ENCODE results near the gene VWF. TPM values are rescaled to one million over a fixed set of nuclear protein-coding genes. Genes with fewer than 3 reads are reported as not detected.

Gene VWF
- total RNA-seq, 4 donors from 2014 or later, result 94.3 to 261 (median 162) TPM

GRCh38 chr12:6062757-6063735 lies 61.4 kb downstream of the VWF start:
- peaks cover 0 to 8% (median 0%) of the 10 kb centered on the region in 3 donors for H3K4me1 ChIP-seq
- WGBS, 2 donors (ENCODE audit: low coverage in 1 of 2), result 37 to 55% methylated on average over 4 to 7 of the region's 20 CpGs
- H3K9me3 ChIP-seq, result no peaks in the 10 kb centered on the region
- peak in 3 of 4 experiments; percentile 83 to 94 (median 84) for TF ChIP-seq CTCF (IDR thresholded peaks at IDR 0.05)
- no peak for TF ChIP-seq EP300 (IDR thresholded peaks at IDR 0.05)
- H3K36me3 ChIP-seq, result no peaks in the 10 kb centered on the region
- peaks cover 1% of the 10 kb centered on the region for H3K27me3 ChIP-seq
- ATAC-seq, result peak; percentile 39
- no peak overlapping the region for H3K27ac ChIP-seq
- H3K4me3 ChIP-seq, result no peak overlapping the region

- no peak for ATAC-seq
- H3K27ac ChIP-seq, result no peak overlapping the region
- peaks cover 0 to 8% (median 0%) of the 10 kb centered on the region in 3 donors for H3K4me1 ChIP-seq
- TF ChIP-seq POLR2AphosphoS5 (IDR thresholded peaks at IDR 0.05), result no peak
- TF ChIP-seq EP300 (IDR thresholded peaks at IDR 0.05), result no peak
- TF ChIP-seq CTCF (IDR thresholded peaks at IDR 0.05), result no peak
- no peak for TF ChIP-seq POLR2A (IDR thresholded peaks at IDR 0.05)
- no peaks in the 10 kb centered on the region for H3K9me3 ChIP-seq
- H3K27me3 ChIP-seq, result peaks cover 8% of the 10 kb centered on the region
- 80% methylated on average over 2 of the region's 3 CpGs; no CpG with 5 or more reads in 1 of the 2 donors for WGBS, 2 donors (ENCODE audit: low coverage in 1 of 2)
- no peak overlapping the region for H3K4me3 ChIP-seq
- peaks cover 0 to 5% of the 10 kb centered on the region in 2 donors for H3K36me3 ChIP-seq
These were observed 62.1 kb downstream of the VWF start for GRCh38 chr12:6062395-6062756.

GRCh38 chr12:6061660-6062059 lies 62.8 kb downstream of the VWF start:
- no peak overlapping the region for H3K27ac ChIP-seq
- TF ChIP-seq POLR2A (IDR thresholded peaks at IDR 0.05), result no peak
- TF ChIP-seq EP300 (IDR thresholded peaks at IDR 0.05), result no peak
- TF ChIP-seq CTCF (IDR thresholded peaks at IDR 0.05), result no peak
- no peak for TF ChIP-seq POLR2AphosphoS5 (IDR thresholded peaks at IDR 0.05)
- H3K9me3 ChIP-seq, result no peaks in the 10 kb centered on the region
- ATAC-seq, result no peak
- H3K4me1 ChIP-seq, result peaks cover 0 to 12% (median 3%) of the 10 kb centered on the region in 3 donors
- no peak overlapping the region for H3K4me3 ChIP-seq
- peaks cover 0 to 5% of the 10 kb centered on the region in 2 donors for H3K36me3 ChIP-seq
- peaks cover 12% of the 10 kb centered on the region for H3K27me3 ChIP-seq
- 62 to 68% methylated on average over 2 of the region's 3 CpGs for WGBS, 2 donors (ENCODE audit: low coverage in 1 of 2)

- TF ChIP-seq POLR2A (IDR thresholded peaks at IDR 0.05) (no peak), CTCF (IDR thresholded peaks at IDR 0.05) (no peak), POLR2AphosphoS5 (IDR thresholded peaks at IDR 0.05) (no peak), EP300 (IDR thresholded peaks at IDR 0.05) (no peak)
- H3K4me3 ChIP-seq, result no peak overlapping the region
- no peak overlapping the region for H3K27ac ChIP-seq
- WGBS, 2 donors (ENCODE audit: low coverage in 1 of 2), result 91 to 93% methylated on average over 2 to 6 of the region's 14 CpGs
- H3K4me1 ChIP-seq, result peaks cover 0 to 14% (median 5%) of the 10 kb centered on the region in 3 donors
- H3K36me3 ChIP-seq, result peaks cover 0 to 5% of the 10 kb centered on the region in 2 donors
- peaks cover 17% of the 10 kb centered on the region for H3K27me3 ChIP-seq
- ATAC-seq, result no peak
- no peaks in the 10 kb centered on the region for H3K9me3 ChIP-seq
These were observed 64.5 kb downstream of the VWF start for GRCh38 chr12:6059860-6060565.

All from gastroesophageal sphincter (tissue), 4 donors.